Memory B cell (primary cell): ENCODE measurements around the gene CTIF.

ENCODE experiments used
- ATAC-seq: fragments of 150-1000 bp; cut with Tn5 transposase; 2 replicates; pipeline ENCODE4 v1.10.0; 2021; ENCODE audit warnings: low read depth, mild to moderate bottlenecking, moderate library complexity
- DNase-seq, 2 donors: peaks; one replicate each; pipeline ENCODE4 v3.0.0; 2022; ENCODE audit warnings: low spot score in 2 of 2
- H3K27ac Mint-ChIP-seq: one replicate; pipeline ENCODE4 v1.8.0; 2022; ENCODE audit warnings: mild to moderate bottlenecking, moderate library complexity, mixed read lengths
- H3K27me3 Mint-ChIP-seq: one replicate; pipeline ENCODE4 v1.8.0; 2022; ENCODE audit warnings: mixed read lengths
- H3K36me3 Mint-ChIP-seq: one replicate; pipeline ENCODE4 v1.8.0; 2022; ENCODE audit warnings: mild to moderate bottlenecking, mixed read lengths
- H3K4me1 Mint-ChIP-seq: one replicate; pipeline ENCODE4 v1.8.0; 2022; ENCODE audit warnings: mixed read lengths
- H3K4me3 Mint-ChIP-seq: one replicate; pipeline ENCODE4 v1.8.0; 2022; ENCODE audit warnings: mild to moderate bottlenecking, moderate library complexity, mixed read lengths
- H3K9me3 Mint-ChIP-seq: one replicate; pipeline ENCODE4 v1.8.0; 2022; ENCODE audit warnings: mixed read lengths

Gene CTIF

DNA sequence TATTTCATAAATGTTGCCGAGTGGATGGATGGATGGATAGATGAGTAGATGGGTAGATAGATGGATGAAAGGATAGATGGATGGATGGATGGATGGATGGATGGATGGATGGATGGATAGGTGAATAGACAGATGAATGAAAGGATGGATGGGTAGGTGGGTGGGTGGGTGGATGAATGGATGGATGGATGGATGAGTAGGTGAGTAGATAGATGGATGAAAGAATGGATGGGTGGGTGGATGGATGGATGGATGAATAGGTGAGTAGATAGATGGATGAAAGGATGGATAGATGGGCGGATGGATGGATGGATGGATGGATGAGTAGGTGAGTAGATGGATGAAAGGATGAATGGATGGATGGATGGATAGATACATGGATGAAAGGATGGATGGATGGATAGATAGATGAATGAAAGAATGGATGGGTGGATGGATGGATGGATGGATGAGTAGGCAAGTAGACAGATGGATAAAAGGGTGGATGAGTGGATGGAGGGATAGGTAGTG, 307.6 kb downstream of the CTIF start:
- Mint-ChIP-seq H3K36me3 (no peaks in the 10 kb centered on the region), H3K27me3 (peaks cover 5% of the 10 kb centered on the region), H3K9me3 (peaks cover 5% of the 10 kb centered on the region), H3K4me1 (peaks cover 5% of the 10 kb centered on the region), H3K27ac (no peak overlapping the region), H3K4me3 (no peak overlapping the region)
- ATAC-seq (no peak), DNase-seq (no peak)

DNA sequence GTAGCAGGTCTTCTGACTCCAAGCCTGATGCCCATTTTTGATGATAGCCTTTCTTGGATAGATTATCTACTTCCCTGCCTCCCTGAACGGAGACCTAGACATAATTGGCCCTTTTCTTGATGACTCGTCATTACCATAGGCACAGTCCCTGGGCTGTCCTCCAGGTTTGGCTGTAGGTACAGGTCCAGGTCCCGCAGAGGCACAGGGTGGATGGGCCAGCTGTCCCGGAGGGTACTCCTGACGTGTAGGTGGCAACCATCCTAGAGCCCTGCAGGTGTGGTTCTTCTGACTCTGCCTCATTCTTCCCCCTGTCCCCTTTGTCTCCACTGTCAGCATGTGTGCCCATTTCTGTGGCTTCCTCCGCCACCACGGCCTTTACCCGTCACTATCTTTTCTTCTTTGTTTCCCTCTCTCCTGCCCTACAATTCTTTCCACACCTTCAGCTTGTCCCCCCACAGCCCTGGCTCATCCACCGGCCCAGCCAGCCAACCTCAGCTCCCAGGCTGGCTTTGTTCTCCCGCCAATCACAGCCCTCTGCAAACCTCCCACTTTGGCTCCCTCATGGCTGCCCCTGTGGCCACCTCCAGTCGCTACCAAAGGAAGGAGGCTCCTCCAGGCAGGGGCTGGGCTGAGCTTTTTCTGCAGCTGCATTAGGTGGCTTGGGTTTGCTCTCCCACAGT, 309.1 kb downstream of the CTIF start:
- ATAC-seq (no peak), DNase-seq (no peak)
- no peaks in the 10 kb centered on the region for H3K4me1 Mint-ChIP-seq
- H3K9me3 Mint-ChIP-seq: peaks cover 5% of the 10 kb centered on the region
- H3K4me3 Mint-ChIP-seq: no peak overlapping the region
- no peak overlapping the region for H3K27ac Mint-ChIP-seq
- H3K36me3 Mint-ChIP-seq: no peaks in the 10 kb centered on the region
- peaks cover 5% of the 10 kb centered on the region for H3K27me3 Mint-ChIP-seq

DNA sequence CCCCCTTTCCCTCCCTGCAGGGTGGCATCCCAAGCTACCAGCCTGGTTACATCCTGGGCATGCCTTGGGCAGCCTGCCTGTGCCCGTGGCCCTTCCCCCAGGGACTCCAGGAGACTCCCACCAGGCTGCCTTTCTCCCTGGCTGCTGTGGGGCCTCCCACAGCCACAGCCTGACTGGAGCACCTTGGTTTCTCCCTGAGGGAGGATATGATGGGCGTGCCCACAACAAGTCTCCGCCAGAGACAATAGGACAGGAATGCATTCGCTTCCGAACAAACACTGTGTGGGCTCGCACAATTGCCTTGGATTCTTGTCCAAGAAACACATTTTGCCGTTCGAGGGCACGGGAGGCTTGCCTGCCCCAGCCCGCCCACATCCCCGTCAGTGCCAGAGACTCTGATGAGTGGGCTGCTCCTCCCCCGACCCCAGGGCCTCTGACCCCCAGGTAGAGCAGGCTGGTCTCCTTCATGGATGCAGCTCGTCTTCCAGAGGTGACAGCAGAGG, 309.9 kb downstream of the CTIF start:
- Mint-ChIP-seq H3K9me3 (peaks cover 5% of the 10 kb centered on the region), H3K4me1 (no peaks in the 10 kb centered on the region), H3K27ac (no peak overlapping the region), H3K36me3 (no peaks in the 10 kb centered on the region), H3K27me3 (peaks cover 5% of the 10 kb centered on the region), H3K4me3 (no peak overlapping the region)
- no peak for ATAC-seq
- DNase-seq: no peak

DNA sequence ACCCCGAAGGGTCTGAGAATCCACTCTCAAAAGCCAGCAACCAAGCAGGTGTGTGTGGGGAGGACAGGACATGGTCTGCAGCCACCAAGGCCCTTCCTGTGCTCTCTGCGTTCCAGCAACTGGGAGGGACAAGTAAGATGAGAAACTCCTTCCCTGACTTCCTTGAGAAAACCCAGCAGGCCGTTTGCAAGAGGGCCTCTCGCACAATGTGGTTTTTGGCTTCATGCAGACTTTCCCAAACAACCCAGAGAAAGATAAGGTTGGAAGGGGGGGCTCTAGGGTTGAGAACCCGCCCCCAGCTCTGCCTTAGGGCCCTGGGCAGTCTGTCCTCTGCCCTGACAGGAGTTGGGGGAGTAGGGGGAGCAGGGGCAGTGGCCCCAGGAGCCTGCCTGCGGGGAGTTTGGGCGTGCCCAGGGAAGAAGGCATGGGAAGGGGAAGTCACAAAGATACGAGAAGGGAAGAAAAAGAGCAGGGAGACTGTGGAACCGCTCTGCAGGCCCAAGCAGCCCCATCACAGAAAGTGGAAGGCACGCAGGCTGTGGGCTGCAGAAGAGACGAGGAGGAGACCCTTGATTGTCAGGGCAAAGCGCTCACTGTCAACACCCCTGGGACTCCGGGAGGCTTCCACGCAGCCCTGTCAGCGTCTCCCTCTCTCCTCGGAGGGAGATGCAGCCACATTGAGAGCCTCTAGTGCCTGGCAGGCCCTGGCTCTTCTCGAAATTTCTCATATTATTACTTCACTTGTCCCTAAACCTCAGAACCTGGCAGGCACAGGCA, 312.2 kb downstream of the CTIF start:
- Mint-ChIP-seq H3K4me3 (no peak overlapping the region), H3K36me3 (no peaks in the 10 kb centered on the region), H3K4me1 (peaks cover 9% of the 10 kb centered on the region), H3K27ac (no peak overlapping the region), H3K9me3 (peaks cover 5% of the 10 kb centered on the region), H3K27me3 (peaks cover 5% of the 10 kb centered on the region)
- ATAC-seq (no peak), DNase-seq (no peak)

DNA sequence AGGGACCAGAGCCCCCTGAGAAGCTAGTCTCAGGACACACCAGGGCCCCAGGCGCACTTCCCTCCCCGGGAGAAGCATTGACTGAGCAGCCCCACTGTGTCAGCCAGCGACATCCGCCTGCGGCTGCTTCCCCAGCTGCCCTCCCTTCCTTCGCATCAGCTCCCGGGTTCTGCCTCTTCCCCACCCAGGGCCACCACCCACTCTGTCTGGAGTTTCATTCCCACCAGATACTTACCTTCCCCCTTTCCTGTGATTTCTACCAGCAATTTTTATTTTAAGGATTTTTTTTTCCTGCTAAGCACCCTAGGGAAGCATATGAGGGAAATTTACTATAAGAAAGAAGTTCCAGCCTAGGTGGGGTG, 312.7 kb downstream of the CTIF start:
- ATAC-seq: no peak

DNA sequence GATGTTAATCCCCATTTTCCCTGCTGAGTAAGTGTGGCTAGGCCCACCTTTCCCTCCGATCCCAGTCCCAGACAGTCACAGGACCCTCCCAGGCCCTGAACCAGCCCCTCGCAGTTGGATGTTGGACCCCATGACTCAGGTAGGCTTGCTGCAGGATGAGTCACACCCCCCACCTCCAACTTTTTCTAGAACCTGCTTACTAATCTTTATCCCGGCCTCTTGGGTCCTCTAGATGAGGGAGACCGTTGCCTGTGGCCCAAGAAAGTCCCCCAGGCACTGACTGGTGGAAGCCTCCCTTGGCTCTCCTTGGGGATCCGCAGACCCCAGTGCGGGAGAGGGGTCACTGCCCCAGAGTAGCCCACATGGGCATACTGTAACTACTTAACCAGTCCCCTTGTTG, 313.5 kb downstream of the CTIF start:
- no peak overlapping the region for H3K27ac Mint-ChIP-seq

More for the DNA sequence above, 312.7 kb downstream of the CTIF start:
- no peaks in the 10 kb centered on the region for H3K36me3 Mint-ChIP-seq
- H3K4me1 Mint-ChIP-seq: peaks cover 9% of the 10 kb centered on the region
- peaks cover 1% of the 10 kb centered on the region for H3K9me3 Mint-ChIP-seq
- DNase-seq: no peak
- no peak overlapping the region for H3K4me3 Mint-ChIP-seq
- H3K27ac Mint-ChIP-seq: no peak overlapping the region
- peaks cover 1% of the 10 kb centered on the region for H3K27me3 Mint-ChIP-seq

DNA sequence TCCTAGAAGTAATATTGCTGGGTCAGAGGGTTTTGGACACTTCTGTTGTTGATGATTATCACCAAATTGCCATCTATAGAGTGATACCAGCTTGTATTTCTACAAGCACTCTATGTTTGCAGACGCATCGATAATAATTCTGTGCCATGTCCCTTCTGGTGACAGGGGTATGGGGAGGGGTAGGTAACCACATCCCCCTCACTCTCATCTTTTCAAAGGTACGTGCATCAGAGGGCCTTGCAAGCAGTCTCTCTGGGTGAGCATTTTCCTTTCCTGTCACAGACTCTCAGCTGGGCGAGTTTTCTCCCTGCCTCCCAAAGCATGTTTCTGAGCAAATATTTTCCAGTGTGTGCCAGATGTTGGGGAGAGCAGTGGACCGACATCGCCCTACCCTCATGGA, 314.0 kb downstream of the CTIF start:
- no peaks in the 10 kb centered on the region for H3K36me3 Mint-ChIP-seq
- ATAC-seq: no peak

More for the DNA sequence above, 313.5 kb downstream of the CTIF start:
- H3K4me1 Mint-ChIP-seq: peaks cover 9% of the 10 kb centered on the region
- H3K27me3 Mint-ChIP-seq: no peaks in the 10 kb centered on the region
- no peaks in the 10 kb centered on the region for H3K9me3 Mint-ChIP-seq
- no peaks in the 10 kb centered on the region for H3K36me3 Mint-ChIP-seq
- no peak for DNase-seq
- ATAC-seq: no peak
- no peak overlapping the region for H3K4me3 Mint-ChIP-seq

DNA sequence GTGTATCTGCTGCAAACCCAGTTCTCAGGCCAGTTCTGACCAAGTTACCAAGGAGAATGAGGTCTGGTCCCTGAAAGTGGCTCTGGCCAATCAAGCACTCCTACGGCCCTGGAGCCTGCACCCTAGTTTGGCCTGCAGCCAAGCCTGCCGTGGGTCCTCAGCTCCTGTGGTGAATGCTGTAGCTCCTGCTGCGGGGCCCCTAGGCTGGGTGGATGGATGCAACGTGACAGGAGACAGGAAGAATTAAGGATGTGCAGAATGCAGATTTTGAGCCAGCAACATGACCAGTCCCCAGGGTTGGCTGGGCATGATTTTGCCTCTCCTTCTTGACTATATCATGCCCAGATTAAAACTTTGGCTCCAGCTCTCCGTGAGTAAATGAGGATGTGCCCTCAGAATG, 314.8 kb downstream of the CTIF start:
- H3K4me3 Mint-ChIP-seq: no peak overlapping the region
- peaks cover 9% of the 10 kb centered on the region for H3K4me1 Mint-ChIP-seq
- ATAC-seq: no peak
- no peaks in the 10 kb centered on the region for H3K27me3 Mint-ChIP-seq
- no peaks in the 10 kb centered on the region for H3K36me3 Mint-ChIP-seq
- no peak for DNase-seq
- H3K27ac Mint-ChIP-seq: no peak overlapping the region
- H3K9me3 Mint-ChIP-seq: no peaks in the 10 kb centered on the region

More for the DNA sequence above, 314.0 kb downstream of the CTIF start:
- Mint-ChIP-seq H3K4me3 (no peak overlapping the region), H3K9me3 (no peaks in the 10 kb centered on the region), H3K27ac (no peak overlapping the region), H3K4me1 (peaks cover 9% of the 10 kb centered on the region), H3K27me3 (no peaks in the 10 kb centered on the region)
- DNase-seq: no peak

DNA sequence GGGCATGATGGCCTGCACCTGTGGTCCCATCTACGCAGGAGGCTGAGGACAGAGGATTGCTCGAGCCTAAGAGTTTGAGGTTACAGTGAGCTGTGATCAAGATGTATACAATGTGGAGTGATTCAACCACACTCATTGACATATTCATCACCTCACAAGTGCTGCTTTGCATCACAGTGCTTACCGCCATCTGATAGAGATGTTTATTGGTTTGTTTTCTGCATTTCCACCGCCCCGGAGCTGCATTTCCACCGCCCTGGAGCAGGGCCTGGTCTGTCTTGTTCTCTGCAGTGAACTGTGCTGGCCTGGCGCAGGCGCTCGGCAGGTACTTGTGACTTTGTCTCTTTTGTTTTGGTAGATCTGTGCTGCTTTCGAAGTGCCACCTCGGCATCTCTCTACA, 315.9 kb downstream of the CTIF start:
- DNase-seq (no peak), ATAC-seq (no peak)
- H3K4me1 Mint-ChIP-seq: peaks cover 9% of the 10 kb centered on the region
- no peak overlapping the region for H3K4me3 Mint-ChIP-seq
- H3K36me3 Mint-ChIP-seq: no peaks in the 10 kb centered on the region
- H3K9me3 Mint-ChIP-seq: no peaks in the 10 kb centered on the region
- no peak overlapping the region for H3K27ac Mint-ChIP-seq
- H3K27me3 Mint-ChIP-seq: no peaks in the 10 kb centered on the region

DNA sequence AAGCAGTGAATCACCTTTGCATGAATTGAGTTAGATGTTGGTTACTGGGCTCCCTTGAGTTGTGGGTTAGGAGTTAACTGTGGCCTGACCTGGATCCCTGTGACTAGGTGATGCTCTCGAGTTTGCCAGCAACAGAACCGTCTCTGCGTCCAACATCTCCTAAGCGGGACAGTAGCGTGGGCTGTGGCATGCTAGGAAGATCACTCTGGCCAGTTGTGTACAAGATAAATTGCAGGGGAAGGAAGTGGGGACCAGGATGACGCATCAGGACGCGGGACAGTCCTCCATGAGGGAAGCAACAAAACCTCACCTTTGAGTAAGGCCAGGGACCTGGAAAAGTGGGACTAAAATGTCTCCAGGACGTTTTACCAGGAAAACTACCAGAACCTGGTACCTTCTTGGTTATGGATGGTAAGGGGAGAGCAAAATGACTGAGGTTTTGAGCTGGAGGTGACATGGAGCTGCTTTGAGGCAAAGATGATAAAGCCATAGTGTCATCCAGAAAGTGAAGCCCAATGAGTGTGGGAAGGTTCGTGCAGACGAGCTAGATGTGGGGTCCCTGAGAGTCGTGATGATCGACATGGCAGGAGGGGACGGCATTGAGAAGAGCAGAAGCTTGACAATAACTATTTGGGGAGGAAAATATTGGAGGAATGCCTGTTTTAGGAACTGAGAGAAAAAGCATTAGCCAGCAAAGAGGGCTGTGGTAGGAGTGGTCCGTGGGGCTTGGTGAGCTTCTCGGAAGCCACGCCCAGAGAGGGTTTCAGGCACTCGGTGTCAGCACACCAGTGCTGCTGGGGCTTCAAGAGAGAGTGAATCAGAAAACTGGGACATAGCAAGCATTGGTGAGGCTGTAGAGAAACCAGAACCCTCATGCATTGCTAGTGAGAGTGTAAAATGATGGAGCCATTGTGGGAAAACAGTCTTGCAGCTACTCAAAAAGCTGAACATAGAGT, 316.9 kb downstream of the CTIF start:
- H3K4me3 Mint-ChIP-seq: no peak overlapping the region
- ATAC-seq (no peak), DNase-seq (no peak)
- H3K36me3 Mint-ChIP-seq: no peaks in the 10 kb centered on the region
- H3K27me3 Mint-ChIP-seq: no peaks in the 10 kb centered on the region
- H3K9me3 Mint-ChIP-seq: no peaks in the 10 kb centered on the region
- H3K27ac Mint-ChIP-seq: no peak overlapping the region
- H3K4me1 Mint-ChIP-seq: peaks cover 9% of the 10 kb centered on the region

DNA sequence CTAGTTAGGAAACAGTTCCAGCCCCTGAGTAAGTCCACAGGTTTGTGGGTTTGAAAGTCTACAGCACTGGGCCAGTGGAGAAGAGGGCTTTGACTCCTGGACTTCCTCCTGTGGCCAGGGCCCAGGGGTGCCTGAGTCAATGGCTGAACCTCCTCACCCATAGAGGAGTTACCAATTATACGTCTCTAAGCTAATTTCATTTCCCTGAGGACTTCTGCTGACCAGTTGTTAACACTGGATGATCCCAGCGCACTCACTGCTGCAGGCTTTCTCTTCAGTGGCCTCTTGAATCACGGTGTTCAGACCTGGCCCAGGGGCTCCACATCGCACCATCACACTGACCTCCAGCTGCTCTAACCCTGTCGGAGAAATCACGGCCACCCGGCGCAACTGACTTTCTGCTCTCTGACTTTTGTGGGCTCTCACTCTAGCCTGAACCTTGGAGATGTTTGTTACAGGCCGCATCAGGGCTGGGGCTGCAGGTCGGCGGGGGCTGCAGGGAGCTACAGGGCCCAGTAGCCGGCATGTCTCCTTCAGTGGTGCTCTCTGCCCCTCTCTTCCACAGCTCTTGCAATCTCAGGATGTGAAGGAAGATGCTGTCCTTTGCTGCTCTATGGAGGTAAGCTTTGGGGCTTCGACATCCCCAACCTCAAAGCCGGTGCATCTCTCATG, 318.3 kb downstream of the CTIF start:
- Mint-ChIP-seq H3K27me3 (no peaks in the 10 kb centered on the region), H3K9me3 (no peaks in the 10 kb centered on the region), H3K4me3 (no peak overlapping the region), H3K27ac (no peak overlapping the region), H3K36me3 (no peaks in the 10 kb centered on the region), H3K4me1 (peaks cover 9% of the 10 kb centered on the region)
- DNase-seq (no peak), ATAC-seq (no peak)

DNA sequence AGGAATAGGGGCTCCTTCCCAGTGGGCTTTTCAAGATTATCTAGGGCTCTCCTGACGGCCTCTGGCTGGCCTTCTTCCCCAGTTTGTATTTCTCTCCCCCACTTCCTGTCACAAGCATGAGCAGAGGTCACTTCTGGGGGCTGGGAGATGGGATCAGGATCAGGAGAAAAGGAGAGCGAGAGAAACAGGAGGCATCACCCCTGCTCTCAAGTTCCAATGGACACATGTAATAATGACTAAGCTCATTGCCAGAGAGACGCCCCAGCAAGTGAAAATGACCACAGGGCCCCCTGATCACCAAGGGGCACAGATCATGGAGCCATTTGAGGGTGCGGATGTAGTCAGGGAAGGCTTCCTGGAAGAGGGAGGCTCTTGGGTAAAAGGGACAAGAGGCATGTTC, 319.8 kb downstream of the CTIF start:
- Mint-ChIP-seq H3K36me3 (no peaks in the 10 kb centered on the region), H3K27me3 (no peaks in the 10 kb centered on the region), H3K27ac (no peak overlapping the region), H3K4me3 (no peak overlapping the region), H3K4me1 (peaks cover 9% of the 10 kb centered on the region), H3K9me3 (no peaks in the 10 kb centered on the region)
- ATAC-seq (no peak), DNase-seq (no peak)
